ENCODE measurements around the gene RITA1. TPM values are rescaled to one million over a fixed set of nuclear protein-coding genes. Genes with fewer than 3 reads are reported as not detected.

Gene RITA1
- total and polyA plus RNA-seq, 2 donors (not counting 1 experiment from before 2014, with no cell fraction given) = 8.1 to 17.9 TPM

DNA sequence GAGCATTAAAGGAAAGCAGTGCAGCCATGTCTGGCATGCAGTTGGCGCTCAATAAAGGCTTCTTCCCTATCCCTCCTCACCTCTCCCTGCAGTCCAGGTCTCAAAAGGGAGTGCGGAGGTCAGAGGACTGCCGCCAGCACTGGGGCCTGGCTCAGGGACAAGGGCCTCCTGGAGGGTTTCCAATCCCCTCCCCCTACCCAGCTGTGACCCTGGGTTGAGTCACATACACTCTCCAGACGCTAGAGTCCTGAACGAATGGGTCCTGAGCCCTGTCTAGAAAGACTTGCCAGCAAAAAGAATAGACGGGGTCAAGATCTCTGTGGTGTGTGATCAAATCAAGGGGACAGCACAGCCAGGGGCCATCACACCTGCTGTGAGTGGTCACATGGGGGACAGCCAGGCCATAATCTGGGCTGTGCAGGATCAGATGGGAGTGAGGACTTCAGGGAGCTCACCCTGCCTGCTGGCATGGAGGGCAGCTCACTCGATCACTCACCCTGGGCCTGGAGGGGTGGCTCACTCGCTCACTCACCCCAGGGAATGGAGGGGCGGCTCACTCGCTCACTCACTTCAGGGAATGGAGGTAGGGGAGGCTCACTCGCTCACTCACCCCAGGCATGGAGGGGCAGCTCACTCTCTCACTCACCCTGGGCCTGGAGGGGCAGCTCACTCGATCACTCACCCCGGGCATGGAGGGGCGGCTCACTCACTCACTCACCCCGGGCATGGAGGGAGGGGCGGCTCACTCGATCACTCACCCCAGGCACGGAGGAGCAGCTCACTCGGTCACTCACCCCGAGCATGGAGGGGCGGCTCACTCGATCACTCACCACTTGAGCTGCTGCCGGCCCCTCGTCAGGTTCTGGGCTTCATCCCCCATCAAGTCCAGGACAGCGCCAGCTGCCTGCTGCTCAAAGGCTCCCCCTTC lies 23.2 kb upstream of the RITA1 start:
- H3K79me2 ChIP-seq (ENCODE audit: control insufficient read depth, insufficient read depth, low read length) = no peaks in the 10 kb centered on the region
- peaks cover 2% of the 10 kb centered on the region for H3K4me1 Mint-ChIP-seq
- H3K36me3 ChIP-seq (replicated peaks in 1 of 2; ENCODE audit: control extremely low read depth in 1 of 2, control insufficient read depth in 1 of 2, extremely low read depth in 1 of 2, insufficient read depth in 2 of 2, low read length in 1 of 2) = peaks cover 1 to 81% of the 10 kb centered on the region in 2 experiments
- no peak overlapping the region for H2AFZ ChIP-seq (ENCODE audit: insufficient read depth, low read depth, low read length, poor library complexity, severe bottlenecking)
- no peaks in the 10 kb centered on the region for H3K9me3 Mint-ChIP-seq (ENCODE audit: insufficient read depth)
- intact Hi-C loops (cut with micrococcal nuclease) = no loop called here
- no peaks in the 10 kb centered on the region for H3K27me3 Mint-ChIP-seq
- ChIA-PET CTCF (interaction anchor here (1.0 to 4.9 kb wide), 3 partner anchors 12 to 113 kb away, joined by 4 to 28 read pairs (median 5); no protein-coding TSS in a partner anchor), POLR2A (no interaction called here)
- no peak overlapping the region for H3K27ac Mint-ChIP-seq
- DNase-seq = no peak
- no peaks in the 10 kb centered on the region for H3K27me3 ChIP-seq (replicated peaks in 1 of 4; ENCODE audit: control extremely low read depth in 1 of 4, control insufficient read depth in 3 of 4, insufficient read depth in 4 of 4, low read length in 3 of 4)
- WGBS (ENCODE audit: insufficient coverage) = over 99% methylated on average over 11 of the region's 25 CpGs
- H3K4me2 ChIP-seq (replicated peaks; ENCODE audit: low read depth, low read length, poor library complexity, severe bottlenecking) = no peak overlapping the region
- no peak overlapping the region for H3K4me3 ChIP-seq (ENCODE audit: control extremely low read depth in 1 of 5, extremely low read depth in 1 of 5, insufficient read depth in 1 of 5, low read depth in 2 of 5, low read length in 4 of 5)
- H3K9me3 ChIP-seq (ENCODE audit: control extremely low read depth in 1 of 3, control insufficient read depth in 2 of 3, insufficient read depth in 1 of 3, low read length in 2 of 3) = no peaks in the 10 kb centered on the region
- no peak overlapping the region for H3K27ac ChIP-seq (ENCODE audit: low read length in 2 of 2)
- H4K20me1 ChIP-seq (ENCODE audit: control insufficient read depth, insufficient read depth, low read length, poor library complexity, severe bottlenecking) = peaks cover 54% of the 10 kb centered on the region
- no peaks in the 10 kb centered on the region for H3K4me1 ChIP-seq (ENCODE audit: control insufficient read depth in 2 of 2, insufficient read depth in 2 of 2, low read length in 2 of 2)
- no peak for ATAC-seq (ENCODE audit: low read depth)
- H3K9ac ChIP-seq (ENCODE audit: low read length) = no peak overlapping the region
- TF ChIP-seq EZH2 (IDR thresholded peaks at IDR 0.05; ENCODE audit: borderline replicate concordance, insufficient read depth, low read depth, low read length, poor library complexity, severe bottlenecking) = no peak
- TF ChIP-seq, protein P1, sequence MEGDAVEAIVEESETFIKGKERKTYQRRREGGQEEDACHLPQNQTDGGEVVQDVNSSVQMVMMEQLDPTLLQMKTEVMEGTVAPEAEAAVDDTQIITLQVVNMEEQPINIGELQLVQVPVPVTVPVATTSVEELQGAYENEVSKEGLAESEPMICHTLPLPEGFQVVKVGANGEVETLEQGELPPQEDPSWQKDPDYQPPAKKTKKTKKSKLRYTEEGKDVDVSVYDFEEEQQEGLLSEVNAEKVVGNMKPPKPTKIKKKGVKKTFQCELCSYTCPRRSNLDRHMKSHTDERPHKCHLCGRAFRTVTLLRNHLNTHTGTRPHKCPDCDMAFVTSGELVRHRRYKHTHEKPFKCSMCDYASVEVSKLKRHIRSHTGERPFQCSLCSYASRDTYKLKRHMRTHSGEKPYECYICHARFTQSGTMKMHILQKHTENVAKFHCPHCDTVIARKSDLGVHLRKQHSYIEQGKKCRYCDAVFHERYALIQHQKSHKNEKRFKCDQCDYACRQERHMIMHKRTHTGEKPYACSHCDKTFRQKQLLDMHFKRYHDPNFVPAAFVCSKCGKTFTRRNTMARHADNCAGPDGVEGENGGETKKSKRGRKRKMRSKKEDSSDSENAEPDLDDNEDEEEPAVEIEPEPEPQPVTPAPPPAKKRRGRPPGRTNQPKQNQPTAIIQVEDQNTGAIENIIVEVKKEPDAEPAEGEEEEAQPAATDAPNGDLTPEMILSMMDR (IDR thresholded peaks at IDR 0.05) = no peak
- H3K4me3 Mint-ChIP-seq = no peak overlapping the region

DNA sequence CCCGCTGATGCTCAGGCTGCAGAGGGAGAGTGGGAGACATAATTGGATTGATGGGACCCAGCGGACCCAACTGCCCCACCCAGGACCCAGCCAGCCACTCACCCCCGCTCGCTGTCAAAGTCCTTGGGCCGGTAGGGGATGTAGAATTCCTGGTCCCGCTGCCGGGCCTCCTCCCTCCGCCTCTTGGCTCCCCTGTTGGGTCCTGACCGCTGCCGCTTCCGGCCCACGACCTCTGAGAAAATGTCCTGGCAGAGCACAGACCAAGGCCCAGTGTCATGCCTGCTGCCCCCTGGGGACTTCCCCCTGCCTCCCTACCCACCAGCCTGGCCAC lies 22.5 kb upstream of the RITA1 start:
- Histone ChIP-seq H3K4me3 (ENCODE audit: control extremely low read depth in 1 of 5, extremely low read depth in 1 of 5, insufficient read depth in 1 of 5, low read depth in 2 of 5, low read length in 4 of 5) (no peak overlapping the region), H3K27ac (ENCODE audit: low read length in 2 of 2) (no peak overlapping the region), H3K4me2 (replicated peaks; ENCODE audit: low read depth, low read length, poor library complexity, severe bottlenecking) (no peak overlapping the region), H2AFZ (ENCODE audit: insufficient read depth, low read depth, low read length, poor library complexity, severe bottlenecking) (no peak overlapping the region), H3K36me3 (replicated peaks in 1 of 2; ENCODE audit: control extremely low read depth in 1 of 2, control insufficient read depth in 1 of 2, extremely low read depth in 1 of 2, insufficient read depth in 2 of 2, low read length in 1 of 2) (peaks cover 1 to 87% of the 10 kb centered on the region in 2 experiments), H3K9ac (ENCODE audit: low read length) (no peak overlapping the region), H3K9me3 (ENCODE audit: control extremely low read depth in 1 of 3, control insufficient read depth in 2 of 3, insufficient read depth in 1 of 3, low read length in 2 of 3) (no peaks in the 10 kb centered on the region), H3K27me3 (replicated peaks in 1 of 4; ENCODE audit: control extremely low read depth in 1 of 4, control insufficient read depth in 3 of 4, insufficient read depth in 4 of 4, low read length in 3 of 4) (no peaks in the 10 kb centered on the region), H3K79me2 (ENCODE audit: control insufficient read depth, insufficient read depth, low read length) (no peaks in the 10 kb centered on the region), H3K4me1 (ENCODE audit: control insufficient read depth in 2 of 2, insufficient read depth in 2 of 2, low read length in 2 of 2) (no peaks in the 10 kb centered on the region), H4K20me1 (ENCODE audit: control insufficient read depth, insufficient read depth, low read length, poor library complexity, severe bottlenecking) (peaks cover 56% of the 10 kb centered on the region)
- TF ChIP-seq EZH2 (IDR thresholded peaks at IDR 0.05; ENCODE audit: borderline replicate concordance, insufficient read depth, low read depth, low read length, poor library complexity, severe bottlenecking) = no peak
- TF ChIP-seq, protein P1 (IDR thresholded peaks at IDR 0.05) = no peak
- no peak overlapping the region for H3K4me3 Mint-ChIP-seq
- CTCF ChIA-PET = interaction anchor here (4.9 kb wide), 1 partner anchor 11 kb away, joined by 28 read pairs; no protein-coding TSS in a partner anchor
- intact Hi-C loops (cut with micrococcal nuclease) = no loop called here
- H3K27me3 Mint-ChIP-seq = no peaks in the 10 kb centered on the region
- DNase-seq (no peak), ATAC-seq (ENCODE audit: low read depth) (no peak)
- H3K4me1 Mint-ChIP-seq = peaks cover 2% of the 10 kb centered on the region
- POLR2A ChIA-PET = no interaction called here
- H3K27ac Mint-ChIP-seq = no peak overlapping the region
- H3K9me3 Mint-ChIP-seq (ENCODE audit: insufficient read depth) = no peaks in the 10 kb centered on the region
- 99% methylated on average over 8 of the region's 12 CpGs for WGBS (ENCODE audit: insufficient coverage)
